CD4-positive, alpha-beta memory T cell (primary cell): Measurements from ENCODE around the gene SMIM14. TPM values are rescaled to one million over a fixed set of nuclear protein-coding genes. Genes with fewer than 3 reads are reported as not detected.

Experiments
- CTCF ChIA-PET: fragments of 350-600 bp; sonication (Branson Sonifier 250); formaldehyde crosslinking; loops from one replicate; lab custom pipeline; 2021; ENCODE audit warnings: inconsistent platforms; ENCODE audit not compliant: partially characterized antibody; lab: Charles Lee
- POLR2A ChIA-PET: fragments of 350-600 bp; sonication (Branson Sonifier 250); formaldehyde crosslinking; loops from one replicate; lab custom pipeline; 2021; ENCODE audit not compliant: partially characterized antibody; lab: Charles Lee
- DNase-seq, 5 donors: peaks; one replicate each; pipeline versions ENCODE4 v3.0.0 to v3.0.0-alpha.2; 2020 to 2022; ENCODE audit warnings: mixed read lengths in 1 of 5
- H3K27ac ChIP-seq: one replicate; pipeline ENCODE4 v1.7.0; 2013; ENCODE audit warnings: low read depth, low read length
- H3K27me3 ChIP-seq: 2 replicates; pipeline ENCODE4 v1.7.0; 2013; ENCODE audit warnings: mild to moderate bottlenecking, low read length, moderate library complexity; ENCODE audit not compliant: insufficient read depth
- H3K36me3 ChIP-seq: 2 replicates; pipeline ENCODE4 v1.7.0; 2013; ENCODE audit warnings: mild to moderate bottlenecking, low read length, moderate library complexity; ENCODE audit not compliant: insufficient read depth
- H3K4me1 ChIP-seq: 2 replicates; pipeline ENCODE4 v1.7.0; 2013; ENCODE audit warnings: mild to moderate bottlenecking, low read length, moderate library complexity; ENCODE audit not compliant: insufficient read depth
- H3K4me3 ChIP-seq, 2 donors: one replicate each; pipeline ENCODE4 v1.7.0; 2013; ENCODE audit warnings: low read length in 2 of 2, mild to moderate bottlenecking in 1 of 2
- H3K9me3 ChIP-seq, 2 donors: one replicate each; pipeline ENCODE4 v1.7.0; 2013; ENCODE audit warnings: low read length in 2 of 2, control low read depth in 1 of 2; ENCODE audit not compliant: control insufficient read depth in 1 of 2
- H3K27ac Mint-ChIP-seq, 7 donors: one replicate each; pipeline ENCODE4 v1.8.0; 2020 to 2021; ENCODE audit warnings: mixed read lengths in 7 of 7, mild to moderate bottlenecking in 6 of 7, inconsistent platforms in 3 of 7, moderate library complexity in 3 of 7
- H3K27me3 Mint-ChIP-seq, 2 donors: one replicate each; pipeline ENCODE4 v1.8.0; 2020 to 2021; ENCODE audit warnings: mixed read lengths in 2 of 2
- H3K36me3 Mint-ChIP-seq, 2 donors: one replicate each; pipeline ENCODE4 v1.8.0; 2020 to 2021; ENCODE audit warnings: mixed read lengths in 2 of 2, inconsistent platforms in 1 of 2, mild to moderate bottlenecking in 1 of 2
- H3K4me1 Mint-ChIP-seq, 4 donors: one replicate each; pipeline ENCODE4 v1.8.0; 2020 to 2021; ENCODE audit warnings: mixed read lengths in 4 of 4, mild to moderate bottlenecking in 1 of 4
- H3K4me3 Mint-ChIP-seq, 8 donors: one replicate each; pipeline ENCODE4 v1.8.0; 2020 to 2021; ENCODE audit warnings: mixed read lengths in 8 of 8, mild to moderate bottlenecking in 7 of 8, moderate library complexity in 6 of 8, inconsistent platforms in 3 of 8
- H3K9me3 Mint-ChIP-seq, 8 donors: one replicate each; pipeline ENCODE4 v1.8.0; 2020 to 2021; ENCODE audit warnings: mixed read lengths in 8 of 8, mild to moderate bottlenecking in 5 of 8, inconsistent platforms in 3 of 8, moderate library complexity in 1 of 8
- intact Hi-C: fragments of 100-400 bp; cut with micrococcal nuclease; formaldehyde crosslinking; loops from one replicate; pipeline ENCODE4 v1.15.1; 2023
- polyA plus RNA-seq, 2 donors: library from polyadenylated mRNA; unstranded; fragments of 300-500 nt; fragmentation: Illumina TruSeq; gene quantifications; one replicate each; pipeline ENCODE4 v1.2.3, GENCODE V29; 2021
- total RNA-seq, 2 experiments: library from RNA; stranded (reverse); gene quantifications; one replicate each; pipeline ENCODE4 v1.2.3, GENCODE V29; 2021

The SMIM14 gene
- total and polyA plus RNA-seq, 4 experiments from 2014 or later = 15.5 to 54.4 (median 28.1) TPM

DNA sequence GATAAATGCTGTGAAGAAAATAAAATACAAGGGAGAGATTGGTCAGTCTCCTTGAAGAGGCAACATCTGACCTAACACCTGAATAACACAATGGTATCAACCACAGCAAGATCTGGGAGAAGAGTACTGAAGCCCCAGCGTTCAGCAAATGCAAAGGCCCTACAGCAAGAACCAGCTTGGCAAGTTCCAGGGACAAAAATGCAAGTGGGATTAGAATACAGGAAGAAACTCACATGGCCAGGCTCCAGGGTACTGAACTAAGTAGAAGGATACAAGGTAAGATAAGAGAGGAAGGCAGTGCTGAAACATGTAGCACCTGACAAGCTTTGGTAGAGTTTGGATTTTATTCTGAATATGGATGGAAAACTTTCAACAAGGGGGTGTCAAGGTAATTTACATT, 3.6 kb downstream of the SMIM14 start:
- H3K27me3 ChIP-seq = no peaks in the 10 kb centered on the region
- Mint-ChIP-seq H3K4me3 (peak overlapping the region in 1 of 8 donors; percentile 3), H3K27ac (peak overlapping the region; percentile 9 to 87 (median 68)), H3K27me3 (no peaks in the 10 kb centered on the region), H3K4me1 (peaks cover 20 to 51% (median 30%) of the 10 kb centered on the region in 4 donors), H3K36me3 (peaks cover 0 to 6% of the 10 kb centered on the region in 2 donors), H3K9me3 (no peaks in the 10 kb centered on the region)
- H3K36me3 ChIP-seq = no peaks in the 10 kb centered on the region
- intact Hi-C loops = loop anchor here (5.0 to 10.0 kb wide), 2 partner anchors 178 to 560 kb away; partner anchors contain the start of genes LIAS, RHOH and RPL9
- DNase-seq = no peak
- H3K9me3 ChIP-seq = no peaks in the 10 kb centered on the region
- POLR2A ChIA-PET = no interaction called here
- no peak overlapping the region for H3K27ac ChIP-seq
- peaks cover 24% of the 10 kb centered on the region for H3K4me1 ChIP-seq
- CTCF ChIA-PET = no interaction called here
- H3K4me3 ChIP-seq = no peak overlapping the region

- no peak overlapping the region for H3K4me3 ChIP-seq
- Mint-ChIP-seq H3K36me3 (peaks cover 0 to 7% of the 10 kb centered on the region in 2 donors), H3K27me3 (no peaks in the 10 kb centered on the region), H3K9me3 (no peaks in the 10 kb centered on the region), H3K27ac (no peak overlapping the region), H3K4me1 (peaks cover 10 to 29% (median 14%) of the 10 kb centered on the region in 4 donors), H3K4me3 (no peak overlapping the region)
- no peaks in the 10 kb centered on the region for H3K9me3 ChIP-seq
- no peak overlapping the region for H3K27ac ChIP-seq
- POLR2A ChIA-PET = interaction anchor here (0.7 kb wide), 1 partner anchor 301 kb away, joined by 3 read pairs; no protein-coding TSS in a partner anchor
- no peak for DNase-seq
- no peaks in the 10 kb centered on the region for H3K36me3 ChIP-seq
- peaks cover 6% of the 10 kb centered on the region for H3K4me1 ChIP-seq
- CTCF ChIA-PET = no interaction called here
- H3K27me3 ChIP-seq = no peaks in the 10 kb centered on the region
- intact Hi-C loops = loop anchor here (10.0 kb wide), 1 partner anchor 563 kb away; the partner anchor contains the start of gene RHOH
Measured at GRCh38 chr4:39631700-39632079, 7.0 kb downstream of the SMIM14 start.

- Histone ChIP-seq H3K27me3 (no peaks in the 10 kb centered on the region), H3K36me3 (no peaks in the 10 kb centered on the region), H3K4me3 (no peak overlapping the region), H3K9me3 (no peaks in the 10 kb centered on the region), H3K27ac (no peak overlapping the region), H3K4me1 (no peaks in the 10 kb centered on the region)
- no peaks in the 10 kb centered on the region for H3K9me3 Mint-ChIP-seq
- H3K4me3 Mint-ChIP-seq = no peak overlapping the region
- no peak for DNase-seq
- H3K36me3 Mint-ChIP-seq = peaks cover 0 to 11% of the 10 kb centered on the region in 2 donors
- POLR2A ChIA-PET = no interaction called here
- intact Hi-C loops = no loop called here
- no peaks in the 10 kb centered on the region for H3K27me3 Mint-ChIP-seq
- CTCF ChIA-PET = no interaction called here
- H3K27ac Mint-ChIP-seq = no peak overlapping the region
- H3K4me1 Mint-ChIP-seq = peaks cover 0 to 14% (median under 1%) of the 10 kb centered on the region in 4 donors
Measured at GRCh38 chr4:39627413-39627812, 11.3 kb downstream of the SMIM14 start.

GRCh38 chr4:39626913-39627312, 11.8 kb downstream of the SMIM14 start:
- ChIA-PET CTCF (no interaction called here), POLR2A (no interaction called here)
- H3K27me3 ChIP-seq = no peaks in the 10 kb centered on the region
- no peaks in the 10 kb centered on the region for H3K36me3 ChIP-seq
- no peaks in the 10 kb centered on the region for H3K9me3 ChIP-seq
- no peak overlapping the region for H3K4me3 ChIP-seq
- intact Hi-C loops = no loop called here
- no peak for DNase-seq
- H3K27ac ChIP-seq = no peak overlapping the region
- Mint-ChIP-seq H3K27me3 (no peaks in the 10 kb centered on the region), H3K4me3 (no peak overlapping the region), H3K4me1 (peaks cover 0 to 14% (median under 1%) of the 10 kb centered on the region in 4 donors), H3K27ac (no peak overlapping the region), H3K9me3 (no peaks in the 10 kb centered on the region), H3K36me3 (peaks cover 0 to 11% of the 10 kb centered on the region in 2 donors)
- no peaks in the 10 kb centered on the region for H3K4me1 ChIP-seq

- Mint-ChIP-seq H3K36me3 (peaks cover 0 to 11% of the 10 kb centered on the region in 2 donors), H3K27ac (peak overlapping the region in 1 of 7 donors; percentile 36), H3K4me3 (no peak overlapping the region), H3K9me3 (no peaks in the 10 kb centered on the region), H3K4me1 (peaks cover 0 to 14% (median under 1%) of the 10 kb centered on the region in 4 donors), H3K27me3 (no peaks in the 10 kb centered on the region)
- intact Hi-C loops = no loop called here
- DNase-seq = no peak
- Histone ChIP-seq H3K27me3 (no peaks in the 10 kb centered on the region), H3K27ac (no peak overlapping the region), H3K4me1 (no peaks in the 10 kb centered on the region), H3K9me3 (no peaks in the 10 kb centered on the region), H3K36me3 (no peaks in the 10 kb centered on the region), H3K4me3 (no peak overlapping the region)
- ChIA-PET CTCF (interaction anchor here (0.6 kb wide), 1 partner anchor 37 kb away, joined by 3 read pairs; no protein-coding TSS in a partner anchor), POLR2A (no interaction called here)
Measured at GRCh38 chr4:39626261-39626660, 12.4 kb downstream of the SMIM14 start.

- H3K9me3 Mint-ChIP-seq = no peaks in the 10 kb centered on the region
- peaks cover 0 to 9% (median under 1%) of the 10 kb centered on the region in 4 donors for H3K4me1 Mint-ChIP-seq
- Histone ChIP-seq H3K27me3 (no peaks in the 10 kb centered on the region), H3K27ac (no peak overlapping the region), H3K4me1 (no peaks in the 10 kb centered on the region), H3K4me3 (no peak overlapping the region), H3K9me3 (no peaks in the 10 kb centered on the region), H3K36me3 (no peaks in the 10 kb centered on the region)
- peaks cover 4% of the 10 kb centered on the region in 2 donors for H3K36me3 Mint-ChIP-seq
- no peaks in the 10 kb centered on the region for H3K27me3 Mint-ChIP-seq
- CTCF ChIA-PET = interaction anchor here (1.3 kb wide), 1 partner anchor 24 kb away, joined by 3 read pairs; no protein-coding TSS in a partner anchor
- POLR2A ChIA-PET = no interaction called here
- no peak overlapping the region for H3K27ac Mint-ChIP-seq
- no peak for DNase-seq
- intact Hi-C loops = no loop called here
- H3K4me3 Mint-ChIP-seq = no peak overlapping the region
Measured at GRCh38 chr4:39621582-39621981, 17.1 kb downstream of the SMIM14 start.

DNA sequence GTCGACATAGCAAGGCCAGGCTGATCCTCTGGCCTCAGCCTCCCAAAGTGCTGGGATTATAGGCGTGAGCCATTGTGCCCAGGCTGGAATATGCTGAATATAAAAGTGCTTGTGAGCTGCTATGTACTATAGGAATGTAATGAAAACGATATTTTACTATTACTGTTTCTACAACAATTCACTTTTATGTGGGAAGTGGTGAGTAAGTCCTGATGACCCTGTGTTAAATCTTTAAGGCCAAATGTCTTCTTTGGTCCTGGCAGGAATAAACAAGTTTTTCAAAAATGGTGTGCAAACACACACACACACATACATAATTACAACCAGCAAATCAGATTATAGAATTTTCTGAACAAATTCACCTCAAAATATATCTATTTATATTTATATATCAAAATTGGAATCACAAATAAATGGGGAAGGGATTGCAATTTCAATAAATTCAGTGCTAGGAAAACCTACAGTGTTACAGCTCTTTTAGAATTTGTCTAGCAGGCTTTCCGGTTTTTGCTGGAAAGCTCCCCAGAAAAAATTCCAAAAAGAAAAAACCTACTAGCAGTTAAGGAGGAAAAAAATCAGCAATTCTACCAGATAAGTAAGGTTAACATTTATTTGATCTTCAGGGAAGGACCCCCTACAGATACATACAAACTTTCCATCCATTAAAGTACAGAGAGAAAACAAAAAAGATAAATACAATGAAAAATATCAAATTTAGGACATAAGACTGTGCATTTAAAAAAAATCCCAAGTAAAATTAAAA, 17.9 kb downstream of the SMIM14 start:
- intact Hi-C loops = no loop called here
- H3K27ac Mint-ChIP-seq = peak overlapping the region in 1 of 7 donors; percentile 60
- H3K36me3 Mint-ChIP-seq = peaks cover 4% of the 10 kb centered on the region in 2 donors
- POLR2A ChIA-PET = interaction anchor here (1.0 kb wide), 1 partner anchor 18 kb away, joined by 6 read pairs; the partner anchor contains the start of gene SMIM14
- Histone ChIP-seq H3K27ac (no peak overlapping the region), H3K4me3 (no peak overlapping the region), H3K9me3 (no peaks in the 10 kb centered on the region), H3K36me3 (no peaks in the 10 kb centered on the region), H3K4me1 (no peaks in the 10 kb centered on the region), H3K27me3 (no peaks in the 10 kb centered on the region)
- CTCF ChIA-PET = interaction anchor here (1.3 kb wide), 1 partner anchor 25 kb away, joined by 3 read pairs; no protein-coding TSS in a partner anchor
- H3K27me3 Mint-ChIP-seq = no peaks in the 10 kb centered on the region
- H3K9me3 Mint-ChIP-seq = no peaks in the 10 kb centered on the region
- H3K4me1 Mint-ChIP-seq = peaks cover 0 to 5% (median under 1%) of the 10 kb centered on the region in 4 donors
- H3K4me3 Mint-ChIP-seq = no peak overlapping the region
- no peak for DNase-seq
